OCI-LY3 (cell line): Measurements from ENCODE around the gene PFKFB3.

Source experiments
- H2AFZ ChIP-seq: fragments of 200-600, 300-600 bp; shearing (Covaris generic); 2 replicates; pipeline ENCODE4 v1.6.0; 2014; ENCODE audit warnings: antibody characterized with exemption, low read depth, low read length
- H3K27ac ChIP-seq: fragments of 200-600, 300-600 bp; sonication (generic); 2 replicates; pipeline ENCODE4 v1.5.1; 2014; ENCODE audit warnings: mild to moderate bottlenecking, low read length, moderate library complexity, mixed read lengths
- H3K27me3 ChIP-seq: fragments of 200-600, 300-600 bp; sonication (generic); 2 replicates; pipeline ENCODE4 v1.6.1; 2014; ENCODE audit warnings: low read depth, low read length, mixed read lengths
- H3K36me3 ChIP-seq: fragments of 200-600, 300-600 bp; sonication (generic); replicated peaks from 2 replicates; pipeline ENCODE3; 2014; ENCODE audit warnings: low read depth, low read length, mixed read lengths
- H3K4me1 ChIP-seq: fragments of 300-600, 200-600 bp; sonication (generic); 2 replicates; pipeline ENCODE4 v1.6.1; 2014; ENCODE audit warnings: low read length, mixed read lengths
- H3K4me2 ChIP-seq: fragments of 200-600, 300-600 bp; sonication (generic); 2 replicates; pipeline ENCODE4 v1.6.1; 2014; ENCODE audit warnings: low read length, mixed read lengths
- H3K4me3 ChIP-seq: fragments of 300-600, 200-600 bp; sonication (generic); 2 replicates; pipeline ENCODE4 v1.5.1; 2014; ENCODE audit warnings: antibody characterized with exemption, mild to moderate bottlenecking, low read length, moderate library complexity
- H3K79me2 ChIP-seq: fragments of 300-600, 200-600 bp; shearing (Covaris generic); 2 replicates; pipeline ENCODE4 v1.6.1; 2014; ENCODE audit warnings: mild to moderate bottlenecking, low read length, mixed read lengths
- H3K9ac ChIP-seq: fragments of 300-600, 200-600 bp; shearing (Covaris generic); 2 replicates; pipeline ENCODE4 v1.6.0; 2014; ENCODE audit warnings: mild to moderate bottlenecking, low read length, moderate library complexity
- H3K9me3 ChIP-seq: fragments of 200-600, 300-600 bp; shearing (Covaris generic); 2 replicates; pipeline ENCODE4 v1.6.1; 2014; ENCODE audit warnings: low read length, mixed read lengths; ENCODE audit not compliant: insufficient read depth
- H4K20me1 ChIP-seq: fragments of 200-600, 300-600 bp; sonication (generic); 2 replicates; pipeline ENCODE4 v1.6.1; 2016; ENCODE audit warnings: low read length, mixed read lengths; ENCODE audit not compliant: insufficient read depth
- EZH2phosphoT487 ChIP-seq: fragments of 200-600 bp; shearing (Covaris generic); IDR thresholded peaks from 2 replicates; pipeline ENCODE4 v1.6.1; 2018; ENCODE audit warnings: antibody characterized with exemption, mixed run types, low read depth
- TF ChIP-seq, protein P1 (sequence below): fragments of 200-600, 300-600 bp; sonication (generic); IDR thresholded peaks from 2 replicates; pipeline ENCODE4 v1.5.1; 2014; ENCODE audit warnings: antibody characterized with exemption, low read length, low read depth

Gene PFKFB3

DNA sequence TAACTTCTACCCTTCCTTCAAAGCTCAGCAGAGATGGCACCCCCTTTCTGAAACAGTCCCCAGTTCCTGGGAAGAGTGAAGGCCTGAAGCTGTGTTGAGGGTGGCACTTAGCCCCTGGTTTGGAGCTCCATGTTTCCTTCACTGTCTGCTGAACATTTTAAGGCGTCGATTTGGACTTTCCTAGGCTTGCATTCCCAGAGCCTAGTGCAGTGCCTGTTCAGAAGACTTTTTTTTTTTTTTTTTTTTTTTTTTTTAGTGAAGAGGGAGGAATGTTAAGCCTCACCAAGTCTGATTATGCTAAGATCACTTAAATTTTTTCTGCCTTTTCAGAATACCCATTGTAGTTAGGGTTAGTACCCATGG, 97.0 kb downstream of the PFKFB3 start:
- Histone ChIP-seq H3K4me1 (peaks cover 39% of the 10 kb centered on the region), H2AFZ (no peak overlapping the region), H3K9me3 (no peaks in the 10 kb centered on the region), H3K79me2 (no peaks in the 10 kb centered on the region), H3K27ac (peak overlapping the region; percentile 60; the same call in 1 of the 2 replicates), H3K4me2 (peak overlapping the region; percentile 88), H3K9ac (no peak overlapping the region), H3K4me3 (no peak overlapping the region), H3K36me3 (no peaks in the 10 kb centered on the region), H3K27me3 (no peaks in the 10 kb centered on the region), H4K20me1 (no peaks in the 10 kb centered on the region)
- TF ChIP-seq, protein P1, sequence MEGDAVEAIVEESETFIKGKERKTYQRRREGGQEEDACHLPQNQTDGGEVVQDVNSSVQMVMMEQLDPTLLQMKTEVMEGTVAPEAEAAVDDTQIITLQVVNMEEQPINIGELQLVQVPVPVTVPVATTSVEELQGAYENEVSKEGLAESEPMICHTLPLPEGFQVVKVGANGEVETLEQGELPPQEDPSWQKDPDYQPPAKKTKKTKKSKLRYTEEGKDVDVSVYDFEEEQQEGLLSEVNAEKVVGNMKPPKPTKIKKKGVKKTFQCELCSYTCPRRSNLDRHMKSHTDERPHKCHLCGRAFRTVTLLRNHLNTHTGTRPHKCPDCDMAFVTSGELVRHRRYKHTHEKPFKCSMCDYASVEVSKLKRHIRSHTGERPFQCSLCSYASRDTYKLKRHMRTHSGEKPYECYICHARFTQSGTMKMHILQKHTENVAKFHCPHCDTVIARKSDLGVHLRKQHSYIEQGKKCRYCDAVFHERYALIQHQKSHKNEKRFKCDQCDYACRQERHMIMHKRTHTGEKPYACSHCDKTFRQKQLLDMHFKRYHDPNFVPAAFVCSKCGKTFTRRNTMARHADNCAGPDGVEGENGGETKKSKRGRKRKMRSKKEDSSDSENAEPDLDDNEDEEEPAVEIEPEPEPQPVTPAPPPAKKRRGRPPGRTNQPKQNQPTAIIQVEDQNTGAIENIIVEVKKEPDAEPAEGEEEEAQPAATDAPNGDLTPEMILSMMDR: no peak
- no peak for TF ChIP-seq EZH2phosphoT487

DNA sequence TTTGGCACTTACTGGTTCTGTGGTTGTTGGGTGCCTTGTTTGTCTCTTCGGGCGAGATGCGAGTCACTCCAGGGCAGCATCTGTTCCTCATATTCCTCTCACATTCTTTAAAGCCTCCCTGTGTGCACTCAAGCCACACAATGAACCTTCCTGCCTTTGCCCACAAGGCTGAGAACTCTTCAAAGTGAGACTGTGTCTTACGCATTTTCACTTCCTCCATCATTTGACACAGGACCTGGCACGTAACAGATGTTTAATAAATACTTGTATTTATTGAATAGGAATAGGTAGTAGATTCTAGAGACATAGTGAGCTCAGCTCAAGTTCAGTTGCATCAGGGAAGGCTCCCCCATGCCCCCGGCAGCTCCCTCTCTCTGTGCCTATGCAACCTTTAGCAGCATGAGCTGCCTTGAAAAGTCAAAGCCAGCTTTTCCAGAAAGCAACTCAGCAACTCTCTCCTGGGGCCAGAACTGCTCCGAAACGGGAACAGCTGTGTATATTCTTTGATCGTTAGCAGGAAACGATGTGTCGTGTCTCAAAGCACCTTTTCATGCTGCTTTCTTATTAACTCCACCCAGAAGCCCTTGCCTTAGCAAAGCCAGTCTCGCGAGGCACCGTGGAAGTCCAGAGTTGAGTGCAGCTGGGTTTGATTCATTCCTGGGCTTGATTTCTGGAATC, 97.5 kb downstream of the PFKFB3 start:
- Histone ChIP-seq H3K79me2 (no peaks in the 10 kb centered on the region), H3K36me3 (no peaks in the 10 kb centered on the region), H3K4me3 (peak overlapping the region; percentile 59), H2AFZ (peak overlapping the region; percentile 64; the same call in 1 of the 2 replicates), H3K9ac (peak overlapping the region; percentile 48; the same call in 1 of the 2 replicates), H4K20me1 (no peaks in the 10 kb centered on the region), H3K9me3 (no peaks in the 10 kb centered on the region), H3K4me1 (peaks cover 39% of the 10 kb centered on the region), H3K27me3 (no peaks in the 10 kb centered on the region), H3K27ac (peak overlapping the region; percentile 60), H3K4me2 (peak overlapping the region; percentile 88)
- TF ChIP-seq EZH2phosphoT487: no peak
- TF ChIP-seq, protein P1: no peak

DNA sequence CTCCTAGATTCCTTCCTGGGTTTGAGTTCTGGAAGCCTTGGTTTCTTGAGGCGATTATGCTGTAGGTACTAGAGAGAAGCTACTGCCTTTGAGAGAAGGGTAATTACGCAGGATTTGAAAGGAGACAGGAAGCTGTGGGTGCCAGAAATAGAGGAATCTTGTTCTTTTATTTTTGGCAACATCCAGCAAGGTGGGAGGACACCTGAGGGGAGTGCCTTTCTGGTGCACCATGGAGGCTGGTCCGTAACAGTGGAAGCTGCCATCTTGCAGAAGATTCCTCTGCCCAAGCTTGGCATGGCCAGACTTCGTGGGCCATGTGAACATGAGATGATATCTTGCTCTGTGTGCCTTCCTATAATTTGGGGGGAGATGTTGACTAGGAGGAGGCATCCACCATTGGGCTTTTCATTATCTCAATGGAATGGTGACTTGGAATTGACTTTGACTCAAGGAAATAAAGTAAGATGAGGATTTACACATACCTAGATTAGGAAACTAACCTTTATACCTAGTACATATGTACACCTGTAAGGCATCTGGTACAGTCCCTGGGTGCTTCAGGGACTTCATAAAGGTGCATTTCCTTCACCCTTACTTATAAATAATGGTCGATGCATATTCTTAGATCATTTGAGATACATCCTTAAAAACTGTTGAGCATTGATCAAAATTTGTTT, 98.2 kb downstream of the PFKFB3 start:
- Histone ChIP-seq H3K36me3 (no peaks in the 10 kb centered on the region), H3K9me3 (no peaks in the 10 kb centered on the region), H3K27me3 (no peaks in the 10 kb centered on the region), H3K27ac (peak overlapping the region; percentile 60), H2AFZ (no peak overlapping the region), H3K9ac (peak overlapping the region; percentile 48; the same call in 1 of the 2 replicates), H3K79me2 (no peaks in the 10 kb centered on the region), H4K20me1 (no peaks in the 10 kb centered on the region), H3K4me3 (peak overlapping the region; percentile 59), H3K4me1 (peaks cover 39% of the 10 kb centered on the region), H3K4me2 (peak overlapping the region; percentile 88)
- TF ChIP-seq, protein P1: no peak
- TF ChIP-seq EZH2phosphoT487: no peak

DNA sequence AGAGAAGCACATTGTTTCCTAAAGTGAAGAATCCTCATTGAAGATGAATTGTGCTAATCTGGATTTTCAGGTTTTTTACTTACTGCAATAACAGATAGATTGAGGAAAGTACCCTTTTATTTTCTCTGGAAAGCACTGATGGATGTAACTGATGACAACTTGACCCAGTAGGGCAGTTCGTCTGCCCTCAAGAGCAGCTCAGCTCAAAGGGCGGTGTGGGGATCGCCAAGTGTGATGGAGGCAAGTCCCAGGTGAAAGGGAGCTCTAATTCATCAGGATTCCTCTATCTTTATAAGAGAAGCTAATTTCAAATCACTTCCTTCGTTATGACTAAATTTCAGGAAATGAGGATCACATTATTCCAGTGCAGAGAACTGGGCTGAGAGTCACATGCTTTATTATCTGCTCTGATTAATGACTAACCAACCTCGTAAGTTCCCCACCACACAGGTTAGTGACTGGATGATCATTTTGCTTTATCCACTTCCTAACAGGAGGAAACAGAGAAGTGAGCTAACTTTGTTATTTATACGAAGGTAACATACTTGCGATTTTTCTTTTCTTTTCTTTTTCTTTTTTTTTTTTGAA, 98.8 kb downstream of the PFKFB3 start:
- no peaks in the 10 kb centered on the region for H4K20me1 ChIP-seq
- no peak overlapping the region for H3K4me3 ChIP-seq
- H2AFZ ChIP-seq: no peak overlapping the region
- peaks cover 36% of the 10 kb centered on the region for H3K4me1 ChIP-seq
- no peak for TF ChIP-seq EZH2phosphoT487
- TF ChIP-seq, protein P1: no peak
- H3K36me3 ChIP-seq: peaks cover under 1% of the 10 kb centered on the region
- no peak overlapping the region for H3K9ac ChIP-seq
- no peaks in the 10 kb centered on the region for H3K9me3 ChIP-seq
- no peaks in the 10 kb centered on the region for H3K79me2 ChIP-seq
- H3K27ac ChIP-seq: no peak overlapping the region
- no peaks in the 10 kb centered on the region for H3K27me3 ChIP-seq
- H3K4me2 ChIP-seq: no peak overlapping the region
